ENCODE results near the gene ZNF800.

Gene ZNF800

GRCh38 chr7:127390817-127391590 lies 1.5 kb downstream of the ZNF800 start:
- DNase-seq (ENCODE audit: low read depth in 2 of 2, low spot score in 1 of 2): no peak

DNA sequence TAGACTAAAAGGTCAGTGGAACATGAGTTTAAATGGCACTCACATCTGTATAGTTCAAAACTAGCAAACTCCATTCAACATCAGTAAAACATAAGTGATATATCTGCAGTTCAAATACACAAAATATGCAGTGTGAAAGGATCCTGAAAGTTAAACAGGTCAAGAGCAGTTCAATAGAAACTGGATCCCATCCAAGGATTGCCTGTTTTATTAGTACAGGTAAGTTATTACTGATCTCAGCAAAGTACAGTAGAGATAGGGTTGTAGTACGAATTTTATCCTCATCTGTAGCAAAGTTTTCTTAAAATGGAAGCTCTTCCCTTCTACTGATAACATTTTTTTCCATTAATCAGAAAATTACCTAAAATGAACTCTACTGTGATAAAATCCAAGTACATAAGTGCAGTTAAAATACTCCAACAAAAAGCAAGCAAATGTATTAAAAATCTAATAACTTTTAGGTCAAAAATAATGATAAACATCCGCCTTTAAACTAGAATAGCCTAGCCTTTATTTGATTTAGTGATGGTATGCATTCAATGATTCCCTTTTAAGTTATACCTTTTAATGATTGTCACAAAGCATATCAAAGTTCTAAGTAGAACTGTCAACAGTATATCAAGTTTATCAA lies 2.2 kb downstream of the ZNF800 start:
- DNase-seq (ENCODE audit: low read depth in 2 of 2, low spot score in 1 of 2): no peak

- DNase-seq (ENCODE audit: low read depth in 2 of 2, low spot score in 1 of 2): no peak
Observed at GRCh38 chr7:127389321-127389720, 3.2 kb downstream of the ZNF800 start.

- no peak for DNase-seq (ENCODE audit: low read depth in 2 of 2, low spot score in 1 of 2)
Observed at GRCh38 chr7:127387974-127388373, 4.5 kb downstream of the ZNF800 start.

DNA sequence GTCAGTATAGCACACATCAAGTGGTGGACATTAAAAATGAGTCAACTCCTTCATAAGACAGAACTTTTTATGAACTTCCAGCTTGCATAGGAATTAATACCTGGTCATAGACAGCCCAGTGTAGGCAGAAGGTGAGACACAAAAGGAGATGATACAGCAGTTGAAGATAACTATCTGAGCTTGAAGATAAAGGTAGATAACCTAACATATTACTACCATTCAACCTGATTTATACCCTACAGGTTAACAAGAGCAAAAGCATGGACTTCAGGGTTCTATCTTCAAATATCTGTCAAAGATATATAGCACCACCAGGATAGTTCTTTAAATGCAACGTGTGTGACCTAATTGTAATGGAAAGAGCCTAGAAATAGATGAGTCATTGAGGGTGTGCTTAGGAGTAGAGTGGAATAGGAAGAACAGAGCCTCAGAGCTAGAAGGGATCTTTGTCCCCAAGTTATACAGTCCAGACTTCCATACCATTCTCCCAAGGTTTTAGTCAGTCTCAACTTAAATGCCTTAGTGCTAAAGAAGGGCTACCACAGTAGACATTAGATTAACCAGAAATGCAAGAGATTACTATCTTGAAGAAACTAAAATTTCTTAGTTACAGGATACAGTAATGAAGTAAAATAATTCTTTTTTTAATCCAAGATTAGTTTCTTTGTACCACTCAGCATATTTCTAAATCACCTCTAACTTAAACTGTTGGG lies 9.2 kb downstream of the ZNF800 start:
- DNase-seq (ENCODE audit: low read depth in 2 of 2, low spot score in 1 of 2): no peak

GRCh38 chr7:127382301-127383085 lies 10.0 kb downstream of the ZNF800 start:
- no peak for DNase-seq (ENCODE audit: low read depth in 2 of 2, low spot score in 1 of 2)

- DNase-seq (ENCODE audit: low read depth in 2 of 2, low spot score in 1 of 2): no peak
Observed at GRCh38 chr7:127380479-127380878, 12.0 kb downstream of the ZNF800 start.

DNA sequence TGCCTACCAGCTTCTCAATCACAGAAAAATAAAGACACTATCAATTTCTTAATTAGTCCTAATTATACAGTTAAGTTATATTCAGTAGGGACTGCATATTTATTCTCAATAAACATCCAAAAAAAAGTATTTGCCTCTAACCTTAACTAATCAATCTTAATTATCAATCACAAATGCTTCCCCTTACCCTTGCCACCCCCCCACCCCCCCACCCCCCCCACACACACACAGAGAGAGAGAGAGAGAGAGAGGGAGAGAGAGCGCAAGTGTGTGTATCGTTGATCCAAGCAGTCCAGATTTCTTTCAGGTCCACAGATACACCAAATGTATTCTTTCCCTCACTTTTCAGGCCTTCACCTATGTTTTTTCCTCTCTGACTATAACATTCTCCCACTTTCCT lies 12.9 kb downstream of the ZNF800 start:
- DNase-seq (ENCODE audit: low read depth in 2 of 2, low spot score in 1 of 2): no peak

GRCh38 chr7:127378537-127378936 lies 14.0 kb downstream of the ZNF800 start:
- DNase-seq (ENCODE audit: low read depth in 2 of 2, low spot score in 1 of 2): no peak

- no peak for DNase-seq (ENCODE audit: low read depth in 2 of 2, low spot score in 1 of 2)
Observed at GRCh38 chr7:127377425-127377824, 15.1 kb downstream of the ZNF800 start.

DNA sequence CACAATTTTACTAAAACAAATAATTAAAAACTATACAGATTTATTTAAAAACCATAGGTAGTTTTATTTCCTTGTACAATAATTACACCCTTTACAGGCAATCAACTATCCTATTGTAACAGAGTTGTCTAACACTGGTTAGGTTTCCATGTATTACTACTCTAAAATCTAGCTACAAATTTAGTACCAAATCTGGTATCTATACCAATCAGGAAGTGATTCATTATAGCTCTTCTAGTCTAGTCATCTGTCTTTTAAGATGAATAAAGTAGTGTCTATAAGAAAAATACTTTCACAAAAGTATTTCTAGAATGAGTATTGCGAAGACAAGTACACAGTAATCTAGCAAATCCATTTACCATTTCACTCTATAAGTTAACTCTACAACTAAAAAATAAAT lies 16.9 kb downstream of the ZNF800 start:
- no peak for DNase-seq (ENCODE audit: low read depth in 2 of 2, low spot score in 1 of 2)

GRCh38 chr7:127367679-127368078 lies 24.8 kb downstream of the ZNF800 start:
- DNase-seq (ENCODE audit: low read depth in 2 of 2, low spot score in 1 of 2): no peak

- no peak for DNase-seq (ENCODE audit: low read depth in 2 of 2, low spot score in 1 of 2)
Observed at GRCh38 chr7:127366680-127367079, 25.8 kb downstream of the ZNF800 start.

- DNase-seq (ENCODE audit: low read depth in 2 of 2, low spot score in 1 of 2): no peak
Observed at GRCh38 chr7:127365957-127366315, 26.6 kb downstream of the ZNF800 start.

- no peak for DNase-seq (ENCODE audit: low read depth in 2 of 2, low spot score in 1 of 2)
Observed at GRCh38 chr7:127365164-127365956, 27.1 kb downstream of the ZNF800 start.

DNA sequence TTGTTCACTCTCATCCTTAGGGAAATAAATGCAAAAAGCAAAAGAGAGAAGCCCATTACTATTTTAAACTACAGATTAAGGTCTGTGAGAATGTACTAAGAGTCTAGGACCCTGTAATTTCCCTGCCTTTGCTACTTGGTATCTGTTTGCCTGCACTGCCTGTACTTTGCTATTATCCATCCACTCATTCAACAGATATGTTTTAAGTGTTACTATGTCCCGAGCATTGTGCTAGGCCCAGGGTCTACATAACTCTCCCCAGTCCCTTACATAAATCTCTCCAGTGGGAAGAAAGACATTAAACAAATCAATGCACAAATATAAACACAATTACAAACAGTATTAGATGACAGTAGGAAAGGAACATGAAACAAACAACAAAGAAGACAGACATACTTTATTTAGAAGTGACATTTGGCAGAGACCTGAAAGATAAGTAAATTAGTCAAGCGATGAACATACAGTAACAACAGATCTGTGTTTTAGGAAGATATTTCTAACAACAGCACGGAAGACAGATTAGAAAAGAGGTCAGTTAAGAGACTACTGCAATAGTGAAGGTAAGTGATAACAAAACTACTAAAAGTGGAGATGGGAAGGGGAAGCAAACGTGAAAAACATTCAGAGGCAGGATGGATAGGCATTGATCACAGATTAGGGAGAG lies 30.0 kb downstream of the ZNF800 start:
- DNase-seq (ENCODE audit: low read depth in 2 of 2, low spot score in 1 of 2): no peak

DNA sequence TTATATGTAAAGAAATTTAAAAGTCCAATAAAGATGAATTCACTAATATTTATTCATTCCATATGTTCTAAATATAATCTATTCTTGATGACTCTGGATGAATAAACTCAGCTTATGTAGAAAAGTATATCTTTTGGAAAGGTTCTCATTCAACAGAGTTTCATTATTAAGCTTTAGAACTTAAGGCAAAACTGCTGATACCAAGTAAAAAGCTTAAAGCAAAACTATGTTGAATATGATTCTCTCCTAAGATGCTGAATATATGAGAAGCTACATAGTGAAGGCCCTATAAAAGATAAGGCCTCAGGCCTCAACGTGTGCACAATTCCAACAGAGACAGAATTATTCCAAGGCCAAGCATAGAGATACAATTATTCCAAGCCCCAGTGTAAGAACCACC lies 30.8 kb downstream of the ZNF800 start:
- DNase-seq (ENCODE audit: low read depth in 2 of 2, low spot score in 1 of 2): no peak

DNA sequence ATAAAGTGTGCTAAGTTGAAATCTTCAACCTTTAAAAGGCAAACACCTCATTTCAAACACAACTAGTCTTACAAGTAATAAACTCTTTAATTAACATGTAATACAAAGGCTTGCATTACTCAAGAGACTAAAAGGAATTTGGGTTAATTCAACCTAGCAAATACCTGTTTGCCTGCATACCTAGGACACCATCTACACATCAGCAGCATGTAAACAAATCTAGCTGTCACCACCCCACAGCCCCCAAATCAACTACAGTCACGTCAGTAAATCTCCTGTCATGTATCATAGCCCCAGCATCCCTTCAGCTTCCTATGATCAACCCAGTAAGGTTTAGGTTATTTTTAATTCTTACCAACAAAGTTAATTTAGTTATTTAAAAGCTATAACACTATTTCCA lies 33.5 kb downstream of the ZNF800 start:
- no peak for DNase-seq (ENCODE audit: low read depth in 2 of 2, low spot score in 1 of 2)

- no peak for DNase-seq (ENCODE audit: low read depth in 2 of 2, low spot score in 1 of 2)
Observed at GRCh38 chr7:127353897-127354296, 38.6 kb downstream of the ZNF800 start.

- no peak for DNase-seq (ENCODE audit: low read depth in 2 of 2, low spot score in 1 of 2)
Observed at GRCh38 chr7:127350586-127350985, 41.9 kb downstream of the ZNF800 start.
